ENCODE measurements around the gene DTNB. TPM values are rescaled to one million over a fixed set of nuclear protein-coding genes. Genes with fewer than 3 reads are reported as not detected.

The DTNB gene
- total and polyA plus RNA-seq, 2 donors (not counting 3 experiments of a cell fraction or from before 2014, with no cell fraction given) = 11.5 to 17.0 TPM

- DNase-seq (ENCODE audit: low read depth, low spot score) (peak; percentile 79), FAIRE-seq (peak; percentile 62)
- H3K4me2 ChIP-seq (ENCODE audit: insufficient read depth, low read length) = no peak overlapping the region
- intact Hi-C loops (cut with micrococcal nuclease) = no loop called here
- dilution Hi-C loops (cut with MboI; ENCODE audit: extremely low pct_ligation_motif_present, low sequenced_read_pairs) = no loop called here
- no peaks in the 10 kb centered on the region for H4K20me1 ChIP-seq (replicated peaks; ENCODE audit: control insufficient read depth, extremely low read depth, insufficient read depth, low read length)
- H2AFZ ChIP-seq (ENCODE audit: low read depth, low read length) = peak overlapping the region; percentile 33
- no peaks in the 10 kb centered on the region for H3K9me3 ChIP-seq (replicated peaks; ENCODE audit: control insufficient read depth, insufficient read depth, low read length)
- no peak overlapping the region for H3K4me3 ChIP-seq (replicated peaks in 1 of 3; ENCODE audit: insufficient read depth in 1 of 3, low read depth in 1 of 3, low read length in 3 of 3)
- no peaks in the 10 kb centered on the region for H3K79me2 ChIP-seq (ENCODE audit: control insufficient read depth, insufficient read depth, low read length)
- BruUV-seq (replicated peaks) = no TSS peak
- peaks cover 19% of the 10 kb centered on the region for H3K4me1 ChIP-seq (ENCODE audit: control insufficient read depth, extremely low read depth, insufficient read depth, low read length)
- no peaks in the 10 kb centered on the region for H3K27me3 ChIP-seq (ENCODE audit: control insufficient read depth in 2 of 2, insufficient read depth in 2 of 2, low read length in 2 of 2)
- no peak overlapping the region for H3K9ac ChIP-seq (replicated peaks; ENCODE audit: extremely low read depth, insufficient read depth, low read length)
- ChIA-PET POLR2A (no interaction called here), CTCF (interaction anchor here (0.6 to 1.2 kb wide), 9 partner anchors 17 to 1392 kb away, joined by 3 to 6 read pairs (median 3); no protein-coding TSS in a partner anchor)
- no peaks in the 10 kb centered on the region for H3K9me1 ChIP-seq (replicated peaks; ENCODE audit: control insufficient read depth, extremely low read depth, insufficient read depth, low read length)
- no peaks in the 10 kb centered on the region for H3K36me3 ChIP-seq (ENCODE audit: control insufficient read depth in 2 of 2, extremely low read depth in 1 of 2, insufficient read depth in 2 of 2, low read length in 2 of 2)
- TF ChIP-seq EZH2 (IDR thresholded peaks at IDR 0.05; ENCODE audit: borderline replicate concordance, low read depth, low read length, severe bottlenecking) (no peak), FOS (IDR thresholded peaks at IDR 0.05; ENCODE audit: borderline replicate concordance, insufficient read depth, low read length) (no peak), MYC (IDR thresholded peaks at IDR 0.05; ENCODE audit: low read depth, low read length) (no peak), GATA2 (IDR thresholded peaks at IDR 0.05; ENCODE audit: insufficient read depth, insufficient read length, low read depth, low read length) (no peak), MAX (IDR thresholded peaks at IDR 0.05; ENCODE audit: insufficient read depth, insufficient read length) (no peak), POLR2AphosphoS5 (IDR thresholded peaks at IDR 0.05; ENCODE audit: insufficient read depth, low read depth, low read length) (no peak), JUN (IDR thresholded peaks at IDR 0.05; ENCODE audit: borderline replicate concordance, insufficient read depth, insufficient read length, low read depth) (no peak)
- peak overlapping the region; percentile 14 for H3K27ac ChIP-seq (ENCODE audit: insufficient read depth, low read depth, low read length)
These were observed 103.1 kb downstream of the DTNB start for GRCh38 chr2:25570161-25570845.
